ENCODE measurements around the gene HIRA. TPM values are rescaled to one million over a fixed set of nuclear protein-coding genes. Genes with fewer than 3 reads are reported as not detected.
"Not testable (repeated sequence)": the region's sequence is repeated elsewhere in the genome, so short reads cannot be mapped to it uniquely, and the experiment has no call there.

HIRA gene
- total RNA-seq, 1 donor from 2014 or later, result 23.3 TPM

- no peak for ATAC-seq
- Histone ChIP-seq H3K9me3 (no peaks in the 10 kb centered on the region), H3K4me1 (peaks cover 26% of the 10 kb centered on the region), H3K27ac (no peak overlapping the region), H3K36me3 (peaks cover 24% of the 10 kb centered on the region), H3K4me3 (no peak overlapping the region), H3K27me3 (no peaks in the 10 kb centered on the region)
- DNase-seq, result no peak
- no peak for TF ChIP-seq CTCF (IDR thresholded peaks at IDR 0.05)
- intact Hi-C loops (cut with DNase I), result no loop called here
Observed at GRCh38 chr22:19449422-19449767, 17.9 kb upstream of the HIRA start.

- no peak for TF ChIP-seq CTCF (IDR thresholded peaks at IDR 0.05)
- Histone ChIP-seq H3K9me3 (no peaks in the 10 kb centered on the region), H3K4me3 (no peak overlapping the region), H3K27me3 (no peaks in the 10 kb centered on the region), H3K27ac (no peak overlapping the region), H3K4me1 (peaks cover 26% of the 10 kb centered on the region), H3K36me3 (peaks cover 22% of the 10 kb centered on the region)
- no peak for ATAC-seq
- DNase-seq, result no peak
- intact Hi-C loops (cut with DNase I), result no loop called here
Observed at GRCh38 chr22:19448739-19449421, 17.3 kb upstream of the HIRA start.

- Histone ChIP-seq H3K36me3 (peaks cover 22% of the 10 kb centered on the region), H3K4me3 (peak overlapping the region; percentile 90), H3K9me3 (no peaks in the 10 kb centered on the region), H3K27ac (peak overlapping the region; percentile 90), H3K4me1 (peaks cover 26% of the 10 kb centered on the region), H3K27me3 (no peaks in the 10 kb centered on the region)
- intact Hi-C loops (cut with DNase I), result no loop called here
- ATAC-seq (peak; percentile 41), DNase-seq (no peak)
- no peak for TF ChIP-seq CTCF (IDR thresholded peaks at IDR 0.05)
Observed at GRCh38 chr22:19448076-19448607, 16.6 kb upstream of the HIRA start.

GRCh38 chr22:19447330-19448075, 16.0 kb upstream of the HIRA start, which contains the start of gene C22orf39:
C22orf39 (minus strand) TSS chr22:19447711; CDS start chr22:19447688, 23 bp downstream.
- H3K4me3 ChIP-seq, result peak within 1 kb of the TSS; percentile 90
- peaks cover 22% of the 10 kb centered on the region for H3K36me3 ChIP-seq
- H3K9me3 ChIP-seq, result no peaks in the 10 kb centered on the region
- peak; percentile 93 for DNase-seq
- intact Hi-C loops (cut with DNase I), result no loop called here
- H3K27ac ChIP-seq, result peak within 1 kb of the TSS; percentile 90
- ATAC-seq, result peak; percentile 96
- TF ChIP-seq CTCF (IDR thresholded peaks at IDR 0.05), result no peak
- peaks cover 26% of the 10 kb centered on the region for H3K4me1 ChIP-seq
- H3K27me3 ChIP-seq, result no peaks in the 10 kb centered on the region

GRCh38 chr22:19446603-19447329, 15.2 kb upstream of the HIRA start:
- Histone ChIP-seq H3K9me3 (no peaks in the 10 kb centered on the region), H3K27me3 (no peaks in the 10 kb centered on the region), H3K4me3 (peak overlapping the region; percentile 90), H3K4me1 (peaks cover 26% of the 10 kb centered on the region), H3K36me3 (peaks cover 24% of the 10 kb centered on the region), H3K27ac (peak overlapping the region; percentile 90)
- ATAC-seq (peak; percentile 11), DNase-seq (no peak)
- TF ChIP-seq CTCF (IDR thresholded peaks at IDR 0.05), result no peak
- intact Hi-C loops (cut with DNase I), result no loop called here

- H3K4me3 ChIP-seq; DNase-seq; H3K27me3 ChIP-seq; intact Hi-C loops (cut with DNase I); H3K9me3 ChIP-seq; H3K27ac ChIP-seq; ATAC-seq: not testable (repeated sequence)
- H3K4me1 ChIP-seq, result peaks cover 26% of the 10 kb centered on the region
- H3K36me3 ChIP-seq, result peaks cover 27% of the 10 kb centered on the region
Observed at GRCh38 chr22:19445279-19445982, 13.9 kb upstream of the HIRA start.
